ENCODE data around the gene TMEM239. TPM values are rescaled to one million over a fixed set of nuclear protein-coding genes. Genes with fewer than 3 reads are reported as not detected.

Gene TMEM239
- total and polyA plus RNA-seq, 5 donors from 2014 or later, result not detected

DNA sequence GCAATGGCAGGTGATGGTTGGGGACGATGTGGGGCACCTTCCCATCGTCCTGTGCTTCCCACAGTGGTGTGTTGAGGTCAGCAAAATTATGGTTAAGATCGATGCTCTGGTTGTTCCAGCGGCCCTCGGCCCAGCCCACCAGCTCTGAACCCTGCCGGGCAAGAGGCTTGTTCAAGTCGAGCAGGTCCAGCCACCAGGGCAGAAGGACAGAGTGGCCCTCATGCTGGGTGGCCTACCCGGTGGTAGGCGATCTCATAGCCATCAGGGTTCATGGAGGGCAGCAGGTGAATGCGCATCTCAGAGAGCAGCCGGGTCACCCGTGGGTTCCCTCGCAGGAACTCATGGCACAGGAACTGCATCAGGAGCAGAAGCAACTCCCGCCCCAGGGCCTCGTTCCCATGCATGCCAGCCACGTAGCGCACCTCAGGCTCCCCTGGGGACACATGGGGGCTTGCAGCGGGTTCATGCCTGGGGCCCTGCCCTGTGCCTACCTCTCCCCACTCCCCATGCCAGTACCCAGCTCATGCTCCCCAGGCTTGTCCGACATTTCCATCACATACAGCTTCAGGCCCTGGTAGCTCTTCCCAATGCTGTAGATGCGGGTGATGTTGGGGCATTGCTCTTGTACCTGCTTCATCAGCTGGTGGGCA lies 20.0 kb upstream of the TMEM239 start:
- ATAC-seq (ENCODE audit: low read depth in 2 of 2) (no peak), DNase-seq (no peak)
- H3K27me3 Mint-ChIP-seq, result peaks cover 43% of the 10 kb centered on the region
- no peak overlapping the region for H3K27ac Mint-ChIP-seq
- H3K4me3 ChIP-seq (ENCODE audit: low read depth, low read length), result no peak overlapping the region
- peaks cover 18% of the 10 kb centered on the region for H3K27me3 ChIP-seq (ENCODE audit: control insufficient read depth, insufficient read depth, low read length)
- H3K36me3 ChIP-seq (ENCODE audit: control insufficient read depth, insufficient read depth, low read length), result no peaks in the 10 kb centered on the region
- peaks cover 0 to 3% (median 0%) of the 10 kb centered on the region in 7 donors for H3K9me3 Mint-ChIP-seq
- no peak overlapping the region for H3K27ac ChIP-seq (ENCODE audit: insufficient read depth, low read length, poor library complexity, severe bottlenecking)
- peaks cover 2% of the 10 kb centered on the region for H3K36me3 Mint-ChIP-seq
- H3K9me3 ChIP-seq (ENCODE audit: control insufficient read depth in 2 of 2, low read length in 2 of 2), result no peaks in the 10 kb centered on the region
- peaks cover 4 to 27% (median 8%) of the 10 kb centered on the region in 4 donors for H3K4me1 Mint-ChIP-seq
- no peak overlapping the region for H3K4me3 Mint-ChIP-seq
- H3K4me1 ChIP-seq (ENCODE audit: control insufficient read depth, insufficient read depth, low read length, poor library complexity, severe bottlenecking), result peaks cover 14% of the 10 kb centered on the region

DNA sequence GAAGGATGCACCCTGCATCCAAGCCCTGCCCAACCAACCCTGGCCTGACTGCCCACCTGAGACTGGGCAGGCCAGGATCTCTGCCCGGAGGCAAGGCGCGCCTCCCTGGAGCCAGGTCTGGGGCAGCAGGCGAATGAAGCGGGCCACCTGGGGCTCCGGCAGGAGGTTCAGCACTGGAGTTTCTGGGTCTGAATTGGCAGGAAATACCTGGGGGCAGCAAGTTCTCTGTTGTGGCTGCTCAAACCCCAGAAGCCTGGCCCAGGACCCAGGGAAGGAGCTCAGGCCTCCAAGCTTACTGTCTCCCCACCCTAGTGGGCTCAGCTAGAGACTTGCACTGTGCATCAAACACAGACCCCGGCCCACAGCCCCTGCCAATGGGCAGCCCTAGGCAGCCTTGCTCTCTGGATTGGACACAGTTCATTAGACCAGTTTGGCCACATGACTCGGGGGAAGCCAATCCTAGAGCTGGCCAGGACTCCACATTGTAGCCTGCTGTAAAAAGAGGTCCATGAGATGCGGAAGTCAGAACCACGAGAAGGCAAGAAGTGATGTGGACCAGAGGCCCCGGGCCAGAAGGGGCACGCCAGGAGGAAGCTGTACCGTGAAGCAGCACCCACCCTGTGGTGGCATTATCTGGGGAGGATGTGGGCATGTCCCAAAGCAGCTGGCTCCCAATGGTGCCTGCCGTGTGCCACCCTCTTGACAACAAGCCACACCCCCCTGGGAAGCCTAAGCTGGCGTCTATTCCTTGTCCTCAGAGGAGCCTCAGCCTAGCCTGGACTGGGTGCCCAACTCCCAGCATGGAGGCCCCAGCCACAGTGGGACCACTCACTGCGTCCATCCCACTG lies 18.8 kb upstream of the TMEM239 start:
- H3K27ac Mint-ChIP-seq, result no peak overlapping the region
- Histone ChIP-seq H3K36me3 (ENCODE audit: control insufficient read depth, insufficient read depth, low read length) (no peaks in the 10 kb centered on the region), H3K4me1 (ENCODE audit: control insufficient read depth, insufficient read depth, low read length, poor library complexity, severe bottlenecking) (peaks cover 14% of the 10 kb centered on the region), H3K27me3 (ENCODE audit: control insufficient read depth, insufficient read depth, low read length) (peaks cover 23% of the 10 kb centered on the region), H3K27ac (ENCODE audit: insufficient read depth, low read length, poor library complexity, severe bottlenecking) (no peak overlapping the region), H3K4me3 (ENCODE audit: low read depth, low read length) (no peak overlapping the region), H3K9me3 (ENCODE audit: control insufficient read depth in 2 of 2, low read length in 2 of 2) (no peaks in the 10 kb centered on the region)
- peak overlapping the region in 1 of 4 donors; percentile 35 for H3K4me3 Mint-ChIP-seq
- H3K9me3 Mint-ChIP-seq, result peaks cover 0 to 3% (median 0%) of the 10 kb centered on the region in 7 donors
- no peak for DNase-seq
- H3K4me1 Mint-ChIP-seq, result peaks cover 6 to 33% (median 13%) of the 10 kb centered on the region in 4 donors
- H3K36me3 Mint-ChIP-seq, result peaks cover 3% of the 10 kb centered on the region
- H3K27me3 Mint-ChIP-seq, result peaks cover 54% of the 10 kb centered on the region
- no peak for ATAC-seq (ENCODE audit: low read depth in 2 of 2)

GRCh38 chr20:2798095-2798805 lies 17.9 kb upstream of the TMEM239 start:
- H3K4me1 ChIP-seq (ENCODE audit: control insufficient read depth, insufficient read depth, low read length, poor library complexity, severe bottlenecking), result peaks cover 14% of the 10 kb centered on the region
- H3K4me3 ChIP-seq (ENCODE audit: low read depth, low read length), result no peak overlapping the region
- Mint-ChIP-seq H3K36me3 (peaks cover 3% of the 10 kb centered on the region), H3K27me3 (peaks cover 62% of the 10 kb centered on the region), H3K4me1 (peaks cover 6 to 35% (median 13%) of the 10 kb centered on the region in 4 donors), H3K9me3 (peaks cover 0 to 3% (median 0%) of the 10 kb centered on the region in 7 donors), H3K4me3 (peak overlapping the region in 1 of 4 donors; percentile 56), H3K27ac (no peak overlapping the region)
- peaks cover 20% of the 10 kb centered on the region for H3K27me3 ChIP-seq (ENCODE audit: control insufficient read depth, insufficient read depth, low read length)
- DNase-seq (no peak), ATAC-seq (ENCODE audit: low read depth in 2 of 2) (no peak)
- no peaks in the 10 kb centered on the region for H3K36me3 ChIP-seq (ENCODE audit: control insufficient read depth, insufficient read depth, low read length)
- H3K9me3 ChIP-seq (ENCODE audit: control insufficient read depth in 2 of 2, low read length in 2 of 2), result no peaks in the 10 kb centered on the region
- no peak overlapping the region for H3K27ac ChIP-seq (ENCODE audit: insufficient read depth, low read length, poor library complexity, severe bottlenecking)

DNA sequence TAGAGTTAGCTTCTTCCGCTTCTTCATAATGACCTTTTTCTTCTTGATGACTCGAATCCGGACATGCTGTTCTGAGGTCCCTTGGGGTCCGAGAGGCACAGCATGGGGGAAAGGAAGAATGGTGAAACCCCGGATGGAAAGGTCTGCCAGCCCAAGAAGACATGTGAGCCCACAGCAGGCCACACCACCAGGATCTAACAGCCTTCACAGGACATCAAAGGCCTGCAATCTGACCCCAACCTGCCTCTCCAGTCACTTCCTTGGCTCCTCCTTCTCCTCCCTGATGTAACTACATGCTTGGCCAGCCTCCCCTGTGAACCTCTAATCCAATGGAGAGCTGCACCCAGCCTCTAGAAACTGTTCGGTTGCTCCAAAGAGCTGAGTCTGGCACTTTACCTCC lies 17.4 kb upstream of the TMEM239 start:
- Histone ChIP-seq H3K4me1 (ENCODE audit: control insufficient read depth, insufficient read depth, low read length, poor library complexity, severe bottlenecking) (peaks cover 14% of the 10 kb centered on the region), H3K27me3 (ENCODE audit: control insufficient read depth, insufficient read depth, low read length) (peaks cover 21% of the 10 kb centered on the region), H3K9me3 (ENCODE audit: control insufficient read depth in 2 of 2, low read length in 2 of 2) (no peaks in the 10 kb centered on the region), H3K27ac (ENCODE audit: insufficient read depth, low read length, poor library complexity, severe bottlenecking) (no peak overlapping the region), H3K36me3 (ENCODE audit: control insufficient read depth, insufficient read depth, low read length) (no peaks in the 10 kb centered on the region), H3K4me3 (ENCODE audit: low read depth, low read length) (no peak overlapping the region)
- Mint-ChIP-seq H3K36me3 (peaks cover 3% of the 10 kb centered on the region), H3K4me1 (peaks cover 6 to 35% (median 13%) of the 10 kb centered on the region in 4 donors), H3K27me3 (peaks cover 65% of the 10 kb centered on the region), H3K4me3 (peak overlapping the region in 3 of 4 donors; percentile 11 to 62 (median 22)), H3K9me3 (peaks cover 0 to 3% (median 0%) of the 10 kb centered on the region in 7 donors), H3K27ac (no peak overlapping the region)
- no peak for ATAC-seq (ENCODE audit: low read depth in 2 of 2)
- DNase-seq, result no peak

- DNase-seq, result no peak
- H3K27ac ChIP-seq (ENCODE audit: insufficient read depth, low read length, poor library complexity, severe bottlenecking), result no peak overlapping the region
- H3K27me3 ChIP-seq (ENCODE audit: control insufficient read depth, insufficient read depth, low read length), result peaks cover 21% of the 10 kb centered on the region
- H3K9me3 ChIP-seq (ENCODE audit: control insufficient read depth in 2 of 2, low read length in 2 of 2), result no peaks in the 10 kb centered on the region
- Mint-ChIP-seq H3K9me3 (peaks cover 0 to 3% (median 0%) of the 10 kb centered on the region in 7 donors), H3K27ac (peak overlapping the region in 1 of 3 donors; percentile 72), H3K4me1 (peaks cover 6 to 35% (median 13%) of the 10 kb centered on the region in 4 donors), H3K36me3 (peaks cover 3% of the 10 kb centered on the region), H3K4me3 (peak overlapping the region in 3 of 4 donors; percentile 11 to 85 (median 62)), H3K27me3 (peaks cover 69% of the 10 kb centered on the region)
- H3K4me3 ChIP-seq (ENCODE audit: low read depth, low read length), result no peak overlapping the region
- no peak for ATAC-seq (ENCODE audit: low read depth in 2 of 2)
- no peaks in the 10 kb centered on the region for H3K36me3 ChIP-seq (ENCODE audit: control insufficient read depth, insufficient read depth, low read length)
- H3K4me1 ChIP-seq (ENCODE audit: control insufficient read depth, insufficient read depth, low read length, poor library complexity, severe bottlenecking), result peaks cover 14% of the 10 kb centered on the region
Observed at GRCh38 chr20:2799271-2799670, 16.9 kb upstream of the TMEM239 start.

DNA sequence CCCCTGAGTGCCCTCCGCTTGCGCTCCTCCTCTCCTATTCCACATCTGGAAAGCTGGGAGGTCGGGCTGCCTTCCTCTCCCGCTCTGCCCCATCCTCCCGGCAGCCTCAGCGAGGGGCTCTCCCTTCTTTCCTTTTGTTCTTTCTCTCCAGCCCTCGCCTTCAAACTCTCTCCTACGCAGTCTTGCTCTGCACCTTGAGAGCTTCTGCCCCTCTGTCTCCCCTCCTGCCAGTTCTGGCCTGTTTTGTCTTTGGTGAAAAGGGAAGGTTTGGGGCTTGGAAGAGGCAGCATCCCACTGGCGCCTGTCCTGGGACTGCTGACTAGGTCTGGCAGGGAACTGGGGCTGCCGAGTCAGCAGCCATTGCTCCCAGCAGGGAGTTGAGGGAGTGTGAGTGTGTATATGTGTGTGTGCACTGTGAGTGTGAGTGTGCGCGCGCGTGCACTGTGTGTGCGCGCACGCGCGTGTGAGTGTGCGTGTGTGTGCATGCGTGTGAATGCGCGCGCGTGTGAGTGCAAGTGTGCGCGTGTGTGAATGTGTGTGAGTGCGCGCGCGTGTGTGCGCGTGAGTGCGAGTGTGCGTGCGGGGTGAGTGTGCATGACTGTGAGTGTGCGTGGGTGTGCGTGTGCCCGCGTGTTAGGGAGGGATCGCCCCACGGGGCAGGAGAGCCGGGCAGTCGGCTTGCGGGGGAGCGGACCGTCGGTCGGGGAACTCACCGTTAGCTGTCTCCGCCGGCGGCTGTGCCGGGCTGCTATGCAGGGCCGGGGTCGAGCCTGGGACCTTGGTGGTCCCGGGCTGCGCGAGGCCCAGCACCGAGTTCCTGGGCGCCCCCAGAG lies 16.3 kb upstream of the TMEM239 start:
- Mint-ChIP-seq H3K9me3 (peaks cover 0 to 3% (median 0%) of the 10 kb centered on the region in 7 donors), H3K36me3 (peaks cover 3% of the 10 kb centered on the region), H3K27ac (peak overlapping the region in 2 of 3 donors; percentile 3 to 72), H3K4me1 (peaks cover 6 to 35% (median 13%) of the 10 kb centered on the region in 4 donors), H3K4me3 (peak overlapping the region; percentile 31 to 85 (median 66)), H3K27me3 (peaks cover 66% of the 10 kb centered on the region)
- Histone ChIP-seq H3K9me3 (ENCODE audit: control insufficient read depth in 2 of 2, low read length in 2 of 2) (no peaks in the 10 kb centered on the region), H3K4me3 (ENCODE audit: low read depth, low read length) (no peak overlapping the region), H3K27me3 (ENCODE audit: control insufficient read depth, insufficient read depth, low read length) (peaks cover 21% of the 10 kb centered on the region), H3K4me1 (ENCODE audit: control insufficient read depth, insufficient read depth, low read length, poor library complexity, severe bottlenecking) (peaks cover 14% of the 10 kb centered on the region), H3K36me3 (ENCODE audit: control insufficient read depth, insufficient read depth, low read length) (no peaks in the 10 kb centered on the region), H3K27ac (ENCODE audit: insufficient read depth, low read length, poor library complexity, severe bottlenecking) (no peak overlapping the region)
- DNase-seq, result peak in 1 of 3 donors; percentile 16
- no peak for ATAC-seq (ENCODE audit: low read depth in 2 of 2)

Data from CD4-positive, CD25-positive, alpha-beta regulatory T cell (primary cell).